ENCODE results near the gene VMP1. TPM values are rescaled to one million over a fixed set of nuclear protein-coding genes. Genes with fewer than 3 reads are reported as not detected.
A peak's percentile ranks its signal among the peaks of the same experiment; 100 is the strongest.

VMP1 gene
- polyA plus RNA-seq, 6 donors from 2014 or later, result 37.2 to 73.1 (median 45.1) TPM

GRCh38 chr17:59688496-59688895 lies 19.0 kb upstream of the VMP1 start:
- H3K27me3 Mint-ChIP-seq, result no peaks in the 10 kb centered on the region
- no peaks in the 10 kb centered on the region for H3K9me3 Mint-ChIP-seq
- H3K4me3 Mint-ChIP-seq, result no peak overlapping the region
- DNase-seq (no peak), ATAC-seq (ENCODE audit: low read depth in 2 of 2) (no peak)
- peak overlapping the region; percentile 9 to 84 (median 58) for H3K27ac Mint-ChIP-seq
- H3K4me1 Mint-ChIP-seq, result peaks cover 3 to 9% (median 5%) of the 10 kb centered on the region in 3 donors
- peaks cover 0 to 22% of the 10 kb centered on the region in 2 donors for H3K36me3 Mint-ChIP-seq

- H3K4me1 Mint-ChIP-seq, result peaks cover 8 to 27% (median 18%) of the 10 kb centered on the region in 3 donors
- no peak overlapping the region for H3K27ac Mint-ChIP-seq
- H3K36me3 Mint-ChIP-seq, result peaks cover 0 to 18% of the 10 kb centered on the region in 2 donors
- H3K4me3 Mint-ChIP-seq, result no peak overlapping the region
- no peaks in the 10 kb centered on the region for H3K9me3 Mint-ChIP-seq
- ATAC-seq (ENCODE audit: low read depth in 2 of 2) (no peak), DNase-seq (no peak)
- no peaks in the 10 kb centered on the region for H3K27me3 Mint-ChIP-seq
Observed at GRCh38 chr17:59693582-59693981, 13.9 kb upstream of the VMP1 start.

GRCh38 chr17:59694344-59694743 lies 13.1 kb upstream of the VMP1 start:
- Mint-ChIP-seq H3K9me3 (no peaks in the 10 kb centered on the region), H3K4me1 (peaks cover 14 to 34% (median 21%) of the 10 kb centered on the region in 3 donors), H3K27me3 (no peaks in the 10 kb centered on the region), H3K36me3 (peaks cover 0 to 15% of the 10 kb centered on the region in 2 donors), H3K27ac (peak overlapping the region in 1 of 6 donors; percentile 36), H3K4me3 (no peak overlapping the region)
- DNase-seq (no peak), ATAC-seq (ENCODE audit: low read depth in 2 of 2) (no peak)

- Mint-ChIP-seq H3K9me3 (no peaks in the 10 kb centered on the region), H3K27ac (peak overlapping the region in 4 of 6 donors; percentile 14 to 59 (median 27)), H3K4me3 (no peak overlapping the region), H3K4me1 (peaks cover 17 to 42% (median 24%) of the 10 kb centered on the region in 3 donors), H3K27me3 (no peaks in the 10 kb centered on the region), H3K36me3 (peaks cover 0 to 11% of the 10 kb centered on the region in 2 donors)
- DNase-seq (no peak), ATAC-seq (ENCODE audit: low read depth in 2 of 2) (no peak)
Observed at GRCh38 chr17:59695945-59696681, 11.3 kb upstream of the VMP1 start.

- Mint-ChIP-seq H3K4me1 (peaks cover 23 to 41% (median 24%) of the 10 kb centered on the region in 3 donors), H3K27ac (peak overlapping the region in 4 of 6 donors; percentile 16 to 70 (median 60)), H3K4me3 (no peak overlapping the region), H3K9me3 (no peaks in the 10 kb centered on the region), H3K27me3 (no peaks in the 10 kb centered on the region), H3K36me3 (peaks cover 0 to 7% of the 10 kb centered on the region in 2 donors)
- DNase-seq, result no peak
- ATAC-seq (ENCODE audit: low read depth in 2 of 2), result no peak
Observed at GRCh38 chr17:59696682-59697277, 10.7 kb upstream of the VMP1 start.

- Mint-ChIP-seq H3K36me3 (peaks cover 0 to 6% of the 10 kb centered on the region in 2 donors), H3K4me3 (no peak overlapping the region), H3K4me1 (peaks cover 28 to 47% (median 34%) of the 10 kb centered on the region in 3 donors), H3K27me3 (no peaks in the 10 kb centered on the region), H3K9me3 (no peaks in the 10 kb centered on the region), H3K27ac (peak overlapping the region in 2 of 6 donors; percentile 12 to 36)
- DNase-seq (no peak), ATAC-seq (ENCODE audit: low read depth in 2 of 2) (no peak)
Observed at GRCh38 chr17:59698143-59698542, 9.3 kb upstream of the VMP1 start.

GRCh38 chr17:59699218-59699617 lies 8.2 kb upstream of the VMP1 start:
- Mint-ChIP-seq H3K4me3 (no peak overlapping the region), H3K9me3 (no peaks in the 10 kb centered on the region), H3K27ac (peak overlapping the region in 1 of 6 donors; percentile 11), H3K27me3 (no peaks in the 10 kb centered on the region), H3K36me3 (peaks cover 0 to 5% of the 10 kb centered on the region in 2 donors), H3K4me1 (peaks cover 31 to 52% (median 36%) of the 10 kb centered on the region in 3 donors)
- ATAC-seq (ENCODE audit: low read depth in 2 of 2), result no peak
- no peak for DNase-seq

- Mint-ChIP-seq H3K36me3 (no peaks in the 10 kb centered on the region), H3K27me3 (no peaks in the 10 kb centered on the region), H3K4me1 (peaks cover 35 to 58% (median 42%) of the 10 kb centered on the region in 3 donors), H3K9me3 (no peaks in the 10 kb centered on the region), H3K4me3 (no peak overlapping the region), H3K27ac (peak overlapping the region in 4 of 6 donors; percentile 11 to 86 (median 22))
- ATAC-seq (ENCODE audit: low read depth in 2 of 2) (no peak), DNase-seq (no peak)
Observed at GRCh38 chr17:59699786-59700185, 7.7 kb upstream of the VMP1 start.

GRCh38 chr17:59702304-59702703 lies 5.2 kb upstream of the VMP1 start:
- Mint-ChIP-seq H3K4me3 (no peak overlapping the region), H3K9me3 (no peaks in the 10 kb centered on the region), H3K4me1 (peaks cover 37 to 69% (median 59%) of the 10 kb centered on the region in 3 donors), H3K27ac (peak overlapping the region in 2 of 6 donors; percentile 74 to 78), H3K27me3 (no peaks in the 10 kb centered on the region), H3K36me3 (no peaks in the 10 kb centered on the region)
- ATAC-seq (ENCODE audit: low read depth in 2 of 2) (no peak), DNase-seq (no peak)

- no peak for DNase-seq
- peak overlapping the region; percentile 96 to 100 (median 99) for H3K27ac Mint-ChIP-seq
Observed at GRCh38 chr17:59707971-59708430, 547 bp downstream of the VMP1 start.

GRCh38 chr17:59711936-59712335 lies 4.5 kb downstream of the VMP1 start:
- H3K4me3 Mint-ChIP-seq, result no peak overlapping the region
- ATAC-seq (ENCODE audit: low read depth in 2 of 2) (no peak), DNase-seq (no peak)
- H3K27me3 Mint-ChIP-seq, result no peaks in the 10 kb centered on the region
- peaks cover 0 to 5% of the 10 kb centered on the region in 2 donors for H3K36me3 Mint-ChIP-seq
- H3K27ac Mint-ChIP-seq, result no peak overlapping the region
- no peaks in the 10 kb centered on the region for H3K9me3 Mint-ChIP-seq
- H3K4me1 Mint-ChIP-seq, result peaks cover 35 to 47% (median 46%) of the 10 kb centered on the region in 3 donors

More at GRCh38 chr17:59707971-59708430, 547 bp downstream of the VMP1 start:
- no peak for ATAC-seq (ENCODE audit: low read depth in 2 of 2)
- peak overlapping the region; percentile 87 to 100 (median 98) for H3K4me3 Mint-ChIP-seq
- H3K36me3 Mint-ChIP-seq, result no peaks in the 10 kb centered on the region
- peaks cover 37 to 71% (median 65%) of the 10 kb centered on the region in 3 donors for H3K4me1 Mint-ChIP-seq
- no peaks in the 10 kb centered on the region for H3K27me3 Mint-ChIP-seq
- no peaks in the 10 kb centered on the region for H3K9me3 Mint-ChIP-seq

GRCh38 chr17:59712862-59713261 lies 5.4 kb downstream of the VMP1 start:
- DNase-seq, result no peak
- H3K4me1 Mint-ChIP-seq, result peaks cover 33 to 39% (median 36%) of the 10 kb centered on the region in 3 donors
- no peak for ATAC-seq (ENCODE audit: low read depth in 2 of 2)
- no peak overlapping the region for H3K4me3 Mint-ChIP-seq
- H3K36me3 Mint-ChIP-seq, result peaks cover 0 to 5% of the 10 kb centered on the region in 2 donors
- H3K27ac Mint-ChIP-seq, result peak overlapping the region in 2 of 6 donors; percentile 23 to 52
- no peaks in the 10 kb centered on the region for H3K9me3 Mint-ChIP-seq
- H3K27me3 Mint-ChIP-seq, result no peaks in the 10 kb centered on the region

- H3K4me3 Mint-ChIP-seq, result no peak overlapping the region
- no peak for ATAC-seq (ENCODE audit: low read depth in 2 of 2)
- H3K36me3 Mint-ChIP-seq, result peaks cover 0 to 5% of the 10 kb centered on the region in 2 donors
- H3K9me3 Mint-ChIP-seq, result no peaks in the 10 kb centered on the region
- no peak for DNase-seq
- peaks cover 30 to 38% (median 33%) of the 10 kb centered on the region in 3 donors for H3K4me1 Mint-ChIP-seq
- no peak overlapping the region for H3K27ac Mint-ChIP-seq
- no peaks in the 10 kb centered on the region for H3K27me3 Mint-ChIP-seq
Observed at GRCh38 chr17:59714255-59714654, 6.8 kb downstream of the VMP1 start.

GRCh38 chr17:59716427-59716826 lies 9.0 kb downstream of the VMP1 start:
- no peaks in the 10 kb centered on the region for H3K27me3 Mint-ChIP-seq
- DNase-seq (no peak), ATAC-seq (ENCODE audit: low read depth in 2 of 2) (no peak)
- no peaks in the 10 kb centered on the region for H3K9me3 Mint-ChIP-seq
- no peak overlapping the region for H3K27ac Mint-ChIP-seq
- no peak overlapping the region for H3K4me3 Mint-ChIP-seq
- H3K4me1 Mint-ChIP-seq, result peaks cover 19 to 35% (median 25%) of the 10 kb centered on the region in 3 donors
- peaks cover 0 to 5% of the 10 kb centered on the region in 2 donors for H3K36me3 Mint-ChIP-seq
